ENCODE data around the gene CCSER1.
"Not testable (repeated sequence)": the region's sequence is repeated elsewhere in the genome, so short reads cannot be mapped to it uniquely, and the experiment has no call there.

The CCSER1 gene

GRCh38 chr4:90648791-90649190 is 521.6 kb downstream of the CCSER1 start:
- DNase-seq, result no peak

- no peak for DNase-seq
Measured at GRCh38 chr4:90660672-90661071, 533.5 kb downstream of the CCSER1 start.

- DNase-seq, result no peak
Measured at GRCh38 chr4:90670183-90670582, 543.0 kb downstream of the CCSER1 start.

- DNase-seq, result no peak
Measured at GRCh38 chr4:90689739-90690138, 562.5 kb downstream of the CCSER1 start.

GRCh38 chr4:90695411-90695810 is 568.2 kb downstream of the CCSER1 start:
- DNase-seq, result no peak

GRCh38 chr4:90705501-90705900 is 578.3 kb downstream of the CCSER1 start:
- not testable (repeated sequence) for DNase-seq

- DNase-seq, result no peak
Measured at GRCh38 chr4:90715242-90715641, 588.0 kb downstream of the CCSER1 start.

GRCh38 chr4:90718931-90719330 is 591.7 kb downstream of the CCSER1 start:
- no peak for DNase-seq

GRCh38 chr4:90727938-90728337 is 600.7 kb downstream of the CCSER1 start:
- DNase-seq, result no peak

- no peak for DNase-seq
Measured at GRCh38 chr4:90730752-90731151, 603.6 kb downstream of the CCSER1 start.

GRCh38 chr4:90733211-90733610 is 606.0 kb downstream of the CCSER1 start:
- no peak for DNase-seq

- no peak for DNase-seq
Measured at GRCh38 chr4:90745176-90745575, 618.0 kb downstream of the CCSER1 start.

GRCh38 chr4:90753068-90753467 is 625.9 kb downstream of the CCSER1 start:
- no peak for DNase-seq

GRCh38 chr4:90757534-90758060 is 630.4 kb downstream of the CCSER1 start:
- DNase-seq, result no peak

GRCh38 chr4:90760059-90760458 is 632.9 kb downstream of the CCSER1 start:
- no peak for DNase-seq

GRCh38 chr4:90766837-90767236 is 639.6 kb downstream of the CCSER1 start:
- DNase-seq, result no peak

GRCh38 chr4:90769251-90769650 is 642.1 kb downstream of the CCSER1 start:
- no peak for DNase-seq

- DNase-seq, result no peak
Measured at GRCh38 chr4:90780193-90780592, 653.0 kb downstream of the CCSER1 start.

- DNase-seq, result no peak
Measured at GRCh38 chr4:90786602-90787001, 659.4 kb downstream of the CCSER1 start.

- DNase-seq, result no peak
Measured at GRCh38 chr4:90792696-90793095, 665.5 kb downstream of the CCSER1 start.

- DNase-seq, result no peak
Measured at GRCh38 chr4:90798948-90799347, 671.8 kb downstream of the CCSER1 start.

GRCh38 chr4:90799895-90800294 is 672.7 kb downstream of the CCSER1 start:
- DNase-seq, result no peak

- DNase-seq, result no peak
Measured at GRCh38 chr4:90815569-90815968, 688.4 kb downstream of the CCSER1 start.

- no peak for DNase-seq
Measured at GRCh38 chr4:90816754-90817153, 689.6 kb downstream of the CCSER1 start.
